Prostate gland (tissue), 2 donors: ENCODE data around the gene ARHGAP24.

Experiments used
- POLR2A ChIP-seq: fragments of 450-650 bp; IDR thresholded peaks from one replicate; pipeline ENCODE4 v1.6.1; 2016; ENCODE audit warnings: antibody characterized with exemption, mild to moderate bottlenecking
- POLR2AphosphoS5 ChIP-seq: sonication (generic); formaldehyde crosslinking; IDR thresholded peaks from one replicate; pipeline ENCODE4 v1.6.1; 2017; ENCODE audit warnings: antibody characterized with exemption
- TF ChIP-seq, protein P1 (sequence below), 4 experiments: fragments of 200-600 bp in 2 of 4; fragments of 450-650 bp in 2 of 4; sonication (generic) in 2 of 4; IDR thresholded peaks; 1 replicate in 3 of 4; 2 replicates in 1 of 4; pipeline ENCODE4 v1.5.1; 2016 to 2019; ENCODE audit warnings: antibody characterized with exemption in 4 of 4, mild to moderate bottlenecking in 2 of 4, moderate library complexity in 2 of 4

DNA sequence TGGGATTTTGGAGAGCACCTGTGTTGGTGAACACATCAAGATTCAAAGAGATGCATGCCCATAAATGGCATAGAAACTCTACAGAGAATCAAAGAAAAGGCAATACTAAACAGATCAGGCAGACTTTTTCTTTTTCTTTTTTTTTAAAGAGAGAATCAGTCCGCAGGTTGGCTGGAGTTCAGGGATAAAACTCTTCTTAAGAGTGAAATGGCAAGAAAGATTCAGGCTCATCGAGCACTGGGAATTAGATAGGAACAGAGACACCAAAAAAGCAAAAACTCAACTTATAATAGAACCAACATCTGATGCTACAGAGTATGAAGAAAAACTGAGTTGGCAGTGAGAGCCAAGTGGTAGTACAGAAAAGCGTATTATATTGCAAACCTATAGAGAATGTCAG lies 314.3 kb downstream of the ARHGAP24 start:
- TF ChIP-seq, protein P1, sequence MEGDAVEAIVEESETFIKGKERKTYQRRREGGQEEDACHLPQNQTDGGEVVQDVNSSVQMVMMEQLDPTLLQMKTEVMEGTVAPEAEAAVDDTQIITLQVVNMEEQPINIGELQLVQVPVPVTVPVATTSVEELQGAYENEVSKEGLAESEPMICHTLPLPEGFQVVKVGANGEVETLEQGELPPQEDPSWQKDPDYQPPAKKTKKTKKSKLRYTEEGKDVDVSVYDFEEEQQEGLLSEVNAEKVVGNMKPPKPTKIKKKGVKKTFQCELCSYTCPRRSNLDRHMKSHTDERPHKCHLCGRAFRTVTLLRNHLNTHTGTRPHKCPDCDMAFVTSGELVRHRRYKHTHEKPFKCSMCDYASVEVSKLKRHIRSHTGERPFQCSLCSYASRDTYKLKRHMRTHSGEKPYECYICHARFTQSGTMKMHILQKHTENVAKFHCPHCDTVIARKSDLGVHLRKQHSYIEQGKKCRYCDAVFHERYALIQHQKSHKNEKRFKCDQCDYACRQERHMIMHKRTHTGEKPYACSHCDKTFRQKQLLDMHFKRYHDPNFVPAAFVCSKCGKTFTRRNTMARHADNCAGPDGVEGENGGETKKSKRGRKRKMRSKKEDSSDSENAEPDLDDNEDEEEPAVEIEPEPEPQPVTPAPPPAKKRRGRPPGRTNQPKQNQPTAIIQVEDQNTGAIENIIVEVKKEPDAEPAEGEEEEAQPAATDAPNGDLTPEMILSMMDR (IDR thresholded peaks at IDR 0.05), result no peak
- TF ChIP-seq POLR2AphosphoS5 (no peak), POLR2A (no peak)
